ENCODE measurements around the gene AAK1.

The AAK1 gene

DNA sequence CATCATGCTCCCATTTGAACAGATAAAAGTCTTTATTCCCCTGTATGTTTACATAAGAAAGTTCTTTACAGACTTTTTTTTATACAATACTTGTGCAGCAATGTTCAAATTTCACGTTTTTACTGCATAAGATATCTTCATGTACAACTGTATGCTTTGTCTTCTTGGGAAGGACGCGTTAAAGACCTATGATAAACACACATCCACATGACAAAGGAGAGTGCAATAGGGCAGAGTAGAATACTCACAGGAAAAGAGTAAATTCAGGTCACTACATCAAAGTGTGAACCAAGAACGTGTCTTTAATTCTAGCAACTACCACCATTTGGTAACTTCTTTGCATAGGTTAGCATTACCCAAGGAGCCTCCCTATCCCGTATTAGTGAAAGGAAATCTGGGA lies 172.6 kb downstream of the AAK1 start:
- H3K4me1 ChIP-seq: no peaks in the 10 kb centered on the region
- in situ Hi-C loops (cut with MboI; ENCODE audit: low sequenced_read_pairs): no loop called here
- H3K9me3 ChIP-seq: no peaks in the 10 kb centered on the region

DNA sequence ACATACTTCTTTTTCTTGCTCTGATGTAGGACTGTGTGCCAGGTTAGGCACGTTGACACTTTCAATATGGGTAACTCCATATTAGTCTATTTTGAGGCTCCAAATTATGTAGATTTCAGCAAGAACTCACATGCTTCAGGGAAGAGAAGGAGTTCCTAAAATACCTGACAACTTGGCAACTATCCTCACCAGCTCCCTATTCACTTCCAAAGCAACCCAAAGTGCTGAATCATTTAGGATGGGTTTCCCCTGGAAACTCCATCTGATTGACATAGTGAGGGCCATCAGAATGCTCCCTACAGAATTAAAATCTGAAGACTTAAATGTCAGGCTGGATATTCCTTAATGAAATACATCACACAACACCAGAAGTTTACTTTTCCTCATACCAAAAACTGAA lies 173.8 kb downstream of the AAK1 start:
- no peaks in the 10 kb centered on the region for H3K9me3 ChIP-seq
- in situ Hi-C loops (cut with MboI; ENCODE audit: low sequenced_read_pairs): no loop called here
- no peak for DNase-seq (ENCODE audit: low spot score in 2 of 2)
- no peaks in the 10 kb centered on the region for H3K36me3 ChIP-seq (replicated peaks)
- no peaks in the 10 kb centered on the region for H3K27me3 ChIP-seq (ENCODE audit: low read depth)
- H3K4me1 ChIP-seq: no peaks in the 10 kb centered on the region
- no peak overlapping the region for H3K4me3 ChIP-seq

More for the DNA sequence above, 172.6 kb downstream of the AAK1 start:
- Histone ChIP-seq H3K27me3 (ENCODE audit: low read depth) (no peaks in the 10 kb centered on the region), H3K36me3 (replicated peaks) (no peaks in the 10 kb centered on the region), H3K4me3 (no peak overlapping the region)
- DNase-seq (ENCODE audit: low spot score in 2 of 2): no peak

DNA sequence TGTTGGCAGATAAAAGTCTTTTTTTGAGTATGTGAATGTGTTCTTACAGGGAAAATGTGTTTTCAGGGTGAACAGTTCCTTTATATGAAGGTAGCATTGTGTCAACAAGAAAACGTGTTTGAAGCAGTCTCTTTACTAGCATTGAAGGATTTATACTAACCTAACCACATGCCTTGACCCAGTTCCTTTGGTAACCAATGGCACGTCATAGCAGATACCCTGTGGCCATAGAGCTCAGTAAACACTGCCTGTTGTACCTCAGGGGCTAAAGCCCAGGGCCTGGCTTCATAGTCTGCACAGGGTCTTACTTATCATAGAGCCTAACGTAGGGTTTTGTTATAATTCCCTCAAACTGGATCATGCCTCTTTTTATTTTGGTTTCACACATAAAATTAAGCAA lies 174.2 kb downstream of the AAK1 start:
- Histone ChIP-seq H3K4me3 (no peak overlapping the region), H3K4me1 (no peaks in the 10 kb centered on the region), H3K36me3 (replicated peaks) (no peaks in the 10 kb centered on the region), H3K9me3 (no peaks in the 10 kb centered on the region), H3K27me3 (ENCODE audit: low read depth) (no peaks in the 10 kb centered on the region)
- in situ Hi-C loops (cut with MboI; ENCODE audit: low sequenced_read_pairs): no loop called here
- DNase-seq (ENCODE audit: low spot score in 2 of 2): no peak

DNA sequence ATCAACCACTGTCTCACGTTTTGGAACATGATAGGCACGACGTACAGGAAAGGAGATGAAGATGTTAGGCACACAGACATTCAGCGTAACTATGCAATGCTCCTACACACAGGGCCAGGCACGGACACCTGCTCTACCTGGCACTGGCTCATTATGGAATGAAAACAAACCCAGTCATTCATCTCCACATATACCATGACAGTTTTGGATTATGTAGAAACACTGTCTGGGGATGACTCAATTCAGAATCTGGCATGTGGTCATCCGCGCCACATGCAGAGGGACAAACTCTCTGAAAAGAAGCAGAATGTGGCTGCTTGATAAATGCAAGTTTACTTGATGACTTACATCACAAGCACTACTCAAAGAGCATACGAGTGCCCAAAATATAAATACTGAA lies 176.8 kb downstream of the AAK1 start:
- no peak for DNase-seq (ENCODE audit: low spot score in 2 of 2)
- Histone ChIP-seq H3K4me3 (no peak overlapping the region), H3K9me3 (no peaks in the 10 kb centered on the region), H3K27me3 (ENCODE audit: low read depth) (no peaks in the 10 kb centered on the region), H3K36me3 (replicated peaks) (no peaks in the 10 kb centered on the region), H3K4me1 (no peaks in the 10 kb centered on the region)
- in situ Hi-C loops (cut with MboI; ENCODE audit: low sequenced_read_pairs): no loop called here

DNA sequence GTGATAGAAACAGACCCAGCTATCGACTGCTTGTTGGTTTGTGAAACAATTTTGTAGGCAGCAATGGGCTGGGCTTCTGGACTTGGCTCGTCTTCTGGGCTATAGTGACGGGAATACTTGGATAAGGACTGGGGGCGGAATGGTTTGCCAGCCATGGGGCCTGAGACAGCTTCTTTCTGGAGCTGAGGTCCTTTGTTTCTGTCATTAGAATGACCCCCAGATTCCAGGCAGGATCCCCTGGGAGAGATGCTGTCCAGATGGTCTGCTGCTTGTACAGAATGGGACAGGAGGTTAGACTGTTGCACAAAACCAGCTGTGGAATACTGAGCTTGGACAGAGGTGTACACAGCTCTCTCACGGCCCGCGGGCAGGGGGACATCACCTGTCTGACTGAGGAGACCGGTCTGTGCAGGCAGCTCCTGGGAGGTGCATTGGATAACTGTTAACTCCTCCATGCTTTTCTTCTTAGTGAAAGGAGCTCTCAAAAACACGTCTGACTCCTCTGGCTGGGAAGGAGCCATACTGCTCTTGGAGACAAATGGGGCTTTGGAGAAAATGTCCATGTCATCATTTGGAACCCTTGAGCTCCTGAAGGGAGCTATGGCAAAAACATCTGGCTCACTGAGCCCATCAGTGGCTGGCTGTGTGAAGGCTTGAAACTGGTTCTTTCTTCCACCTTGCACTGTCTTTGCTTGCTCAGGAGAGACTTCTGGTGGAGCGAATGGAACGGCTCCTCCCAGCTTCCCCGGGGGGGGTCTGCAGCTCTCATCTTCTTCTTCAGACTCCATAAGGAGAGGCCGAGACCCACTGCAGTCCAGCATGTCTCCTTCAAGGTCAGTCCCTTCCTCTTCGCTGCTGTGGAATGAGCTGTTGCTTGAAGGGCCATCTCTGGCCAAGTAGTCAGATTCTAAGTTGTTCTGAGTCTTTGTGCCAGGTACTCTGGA lies 177.8 kb downstream of the AAK1 start:
- Histone ChIP-seq H3K4me3 (no peak overlapping the region), H3K9me3 (no peaks in the 10 kb centered on the region), H3K27me3 (ENCODE audit: low read depth) (no peaks in the 10 kb centered on the region), H3K4me1 (no peaks in the 10 kb centered on the region), H3K36me3 (replicated peaks) (no peaks in the 10 kb centered on the region)
- DNase-seq (ENCODE audit: low spot score in 2 of 2): no peak
- in situ Hi-C loops (cut with MboI; ENCODE audit: low sequenced_read_pairs): no loop called here

DNA sequence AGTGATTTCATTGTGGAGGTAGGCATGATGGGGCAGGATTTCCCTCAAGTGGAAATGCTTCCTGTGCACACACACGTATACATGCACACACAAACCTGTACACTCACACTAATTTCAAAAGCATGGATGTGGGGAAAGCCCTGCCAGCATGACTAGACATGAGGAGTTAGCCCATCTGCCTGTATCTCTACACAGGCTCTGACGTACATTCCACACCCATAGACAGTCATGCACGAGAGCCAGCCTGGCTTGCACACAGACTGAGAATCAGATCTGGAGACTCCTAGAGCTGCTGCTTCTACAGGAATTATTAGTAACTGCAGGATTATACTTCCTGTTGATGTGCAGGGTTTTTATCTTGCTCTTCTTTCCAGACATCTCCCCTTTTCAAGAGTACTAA lies 179.0 kb downstream of the AAK1 start:
- DNase-seq (ENCODE audit: low spot score in 2 of 2): no peak
- no peaks in the 10 kb centered on the region for H3K36me3 ChIP-seq (replicated peaks)
- in situ Hi-C loops (cut with MboI; ENCODE audit: low sequenced_read_pairs): no loop called here
- H3K9me3 ChIP-seq: no peaks in the 10 kb centered on the region
- H3K27me3 ChIP-seq (ENCODE audit: low read depth): no peaks in the 10 kb centered on the region
- H3K4me3 ChIP-seq: no peak overlapping the region
- no peaks in the 10 kb centered on the region for H3K4me1 ChIP-seq

DNA sequence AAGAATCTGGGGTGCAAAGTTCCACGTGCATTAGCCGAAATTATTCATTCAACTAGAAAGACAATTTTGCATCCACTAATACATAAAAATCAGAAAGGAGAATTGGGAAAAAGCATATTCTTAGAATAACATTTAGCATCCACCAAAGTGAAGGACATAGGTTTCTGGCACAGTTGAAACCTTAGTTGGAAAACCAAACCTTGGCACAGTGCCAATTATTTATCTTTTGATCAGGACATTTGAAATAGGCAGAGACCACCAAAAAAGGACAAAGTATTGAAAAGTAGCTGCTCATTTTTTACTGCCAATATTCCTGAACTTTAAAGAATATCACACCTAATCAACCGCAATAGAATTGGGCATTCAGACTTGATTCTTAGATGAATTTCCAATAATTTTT lies 180.8 kb downstream of the AAK1 start:
- H3K9me3 ChIP-seq: no peaks in the 10 kb centered on the region
- in situ Hi-C loops (cut with MboI; ENCODE audit: low sequenced_read_pairs): no loop called here
- H3K27me3 ChIP-seq (ENCODE audit: low read depth): no peaks in the 10 kb centered on the region
- DNase-seq (ENCODE audit: low spot score in 2 of 2): no peak
- no peaks in the 10 kb centered on the region for H3K36me3 ChIP-seq (replicated peaks)
- no peak overlapping the region for H3K4me3 ChIP-seq
- no peaks in the 10 kb centered on the region for H3K4me1 ChIP-seq

DNA sequence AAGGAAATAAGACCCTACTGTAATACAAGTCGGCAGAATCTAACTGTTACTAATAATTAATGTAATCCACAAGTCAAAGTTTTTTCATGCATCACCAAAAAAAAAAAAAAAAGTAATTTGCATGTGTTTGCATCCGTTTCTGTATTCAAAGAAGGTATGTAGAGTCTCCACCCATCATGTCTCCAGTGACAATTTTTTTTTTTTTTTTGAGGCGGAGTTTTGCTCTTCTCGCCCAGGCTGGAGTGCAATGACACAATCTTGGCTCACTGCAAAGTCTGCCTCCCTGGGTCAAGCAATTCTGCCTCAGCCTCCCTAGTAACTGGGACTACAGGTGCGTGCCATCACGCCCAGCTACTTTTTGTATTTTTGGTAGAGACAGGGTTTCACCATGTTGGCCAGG lies 182.1 kb downstream of the AAK1 start:
- Histone ChIP-seq H3K9me3 (no peaks in the 10 kb centered on the region), H3K36me3 (replicated peaks) (no peaks in the 10 kb centered on the region), H3K4me3 (no peak overlapping the region), H3K27me3 (ENCODE audit: low read depth) (no peaks in the 10 kb centered on the region), H3K4me1 (no peaks in the 10 kb centered on the region)
- in situ Hi-C loops (cut with MboI; ENCODE audit: low sequenced_read_pairs): no loop called here
- no peak for DNase-seq (ENCODE audit: low spot score in 2 of 2)

DNA sequence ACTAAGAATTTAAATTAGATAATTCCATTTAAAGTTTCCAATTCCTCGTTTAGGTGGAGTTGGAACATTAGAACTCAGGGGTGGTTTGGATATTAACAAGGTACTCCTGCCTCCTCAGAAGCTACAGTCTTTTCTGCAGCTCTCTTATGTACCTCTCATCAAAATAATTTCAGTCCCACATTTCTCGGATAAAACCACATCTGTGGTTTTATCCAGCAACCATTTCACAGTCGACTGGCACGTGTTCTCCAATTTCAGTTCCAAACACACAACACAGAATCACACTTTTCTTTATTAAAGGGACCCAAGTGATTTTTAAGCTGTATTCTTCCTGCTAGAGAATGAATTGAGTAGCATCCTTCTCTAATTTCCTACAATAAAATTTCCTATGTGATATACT lies 183.6 kb downstream of the AAK1 start:
- H3K4me3 ChIP-seq: no peak overlapping the region
- DNase-seq (ENCODE audit: low spot score in 2 of 2): no peak

DNA sequence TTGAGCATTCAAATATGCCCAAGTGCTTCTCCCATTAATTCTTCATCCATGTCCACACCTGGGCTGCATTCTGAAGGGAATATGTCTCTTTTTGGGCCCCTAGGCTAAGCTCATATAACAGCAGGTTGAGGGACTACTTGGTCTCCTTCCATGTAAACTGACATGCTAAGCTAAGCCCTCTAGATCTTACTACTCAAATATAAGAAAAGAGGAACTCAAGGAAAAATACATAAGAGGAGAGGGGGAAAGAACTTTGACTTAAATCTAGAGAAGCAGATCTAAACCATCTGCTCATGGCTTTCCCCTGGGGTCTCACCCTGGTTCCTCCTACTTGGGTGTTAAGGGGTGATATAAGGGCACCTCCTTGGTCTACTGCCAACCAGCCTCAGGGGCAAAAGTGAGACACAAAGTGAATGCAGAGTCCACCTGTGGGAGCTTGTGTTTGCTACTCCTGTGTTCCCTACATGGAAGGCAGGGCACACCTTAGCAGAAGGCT lies 186.5 kb downstream of the AAK1 start:
- in situ Hi-C loops (cut with MboI; ENCODE audit: low sequenced_read_pairs): no loop called here
- H3K27me3 ChIP-seq (ENCODE audit: low read depth): no peaks in the 10 kb centered on the region
- H3K4me1 ChIP-seq: peaks cover 2% of the 10 kb centered on the region; the same call in 1 of the 2 replicates
- H3K4me3 ChIP-seq: no peak overlapping the region
- no peaks in the 10 kb centered on the region for H3K36me3 ChIP-seq (replicated peaks)
- no peak for DNase-seq (ENCODE audit: low spot score in 2 of 2)
- no peaks in the 10 kb centered on the region for H3K9me3 ChIP-seq

More for the DNA sequence above, 183.6 kb downstream of the AAK1 start:
- no peaks in the 10 kb centered on the region for H3K4me1 ChIP-seq
- no peaks in the 10 kb centered on the region for H3K9me3 ChIP-seq
- H3K36me3 ChIP-seq (replicated peaks): no peaks in the 10 kb centered on the region
- H3K27me3 ChIP-seq (ENCODE audit: low read depth): no peaks in the 10 kb centered on the region
- in situ Hi-C loops (cut with MboI; ENCODE audit: low sequenced_read_pairs): no loop called here

DNA sequence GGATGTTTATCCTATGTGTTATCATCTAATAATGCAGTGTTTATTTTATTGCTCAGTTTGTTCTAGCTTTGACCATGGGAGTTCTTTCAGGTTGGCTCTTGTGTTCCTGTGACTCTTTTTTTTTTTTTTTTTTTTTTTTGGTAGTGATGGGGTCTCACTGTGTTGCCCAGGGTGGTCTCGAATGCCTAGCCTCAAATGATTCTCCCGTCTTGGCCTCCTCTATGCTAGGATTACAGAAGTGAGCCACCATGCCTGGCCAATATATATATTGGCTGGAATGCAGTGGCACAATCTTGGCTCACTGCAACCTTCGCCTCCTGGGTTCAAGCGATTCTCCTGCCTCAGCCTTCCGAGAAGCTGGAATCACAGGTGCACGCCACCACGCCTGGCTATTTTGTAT lies 187.4 kb downstream of the AAK1 start:
- no peaks in the 10 kb centered on the region for H3K27me3 ChIP-seq (ENCODE audit: low read depth)
- no peaks in the 10 kb centered on the region for H3K9me3 ChIP-seq
- in situ Hi-C loops (cut with MboI; ENCODE audit: low sequenced_read_pairs): no loop called here

DNA sequence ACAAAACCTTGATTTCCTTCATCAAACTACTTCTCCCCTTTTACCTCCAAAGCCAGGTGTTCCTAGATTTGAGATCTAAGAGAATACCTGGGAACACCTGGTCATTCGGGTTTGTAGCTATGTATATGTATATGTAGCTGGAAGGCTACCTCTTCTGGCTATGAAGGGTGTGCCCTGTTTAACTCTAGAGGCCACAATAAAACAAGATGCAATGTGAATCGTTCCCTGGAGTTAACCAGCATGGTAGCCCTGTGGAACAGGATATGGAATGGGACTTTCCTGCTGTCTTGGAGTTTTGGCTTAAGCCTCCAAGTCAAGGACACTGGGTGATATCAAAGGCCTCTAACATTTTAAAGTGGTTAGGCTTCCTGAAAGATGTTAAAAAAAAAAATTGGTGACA lies 188.6 kb downstream of the AAK1 start:
- no peaks in the 10 kb centered on the region for H3K9me3 ChIP-seq
- in situ Hi-C loops (cut with MboI; ENCODE audit: low sequenced_read_pairs): no loop called here
- no peak overlapping the region for H3K4me3 ChIP-seq
- DNase-seq (ENCODE audit: low spot score in 2 of 2): no peak
- peaks cover 15% of the 10 kb centered on the region for H3K4me1 ChIP-seq
- no peaks in the 10 kb centered on the region for H3K36me3 ChIP-seq (replicated peaks)
- no peaks in the 10 kb centered on the region for H3K27me3 ChIP-seq (ENCODE audit: low read depth)

More for the DNA sequence above, 187.4 kb downstream of the AAK1 start:
- Histone ChIP-seq H3K4me1 (peaks cover 4% of the 10 kb centered on the region; the same call in 1 of the 2 replicates), H3K4me3 (no peak overlapping the region), H3K36me3 (replicated peaks) (no peaks in the 10 kb centered on the region)
- DNase-seq (ENCODE audit: low spot score in 2 of 2): no peak

DNA sequence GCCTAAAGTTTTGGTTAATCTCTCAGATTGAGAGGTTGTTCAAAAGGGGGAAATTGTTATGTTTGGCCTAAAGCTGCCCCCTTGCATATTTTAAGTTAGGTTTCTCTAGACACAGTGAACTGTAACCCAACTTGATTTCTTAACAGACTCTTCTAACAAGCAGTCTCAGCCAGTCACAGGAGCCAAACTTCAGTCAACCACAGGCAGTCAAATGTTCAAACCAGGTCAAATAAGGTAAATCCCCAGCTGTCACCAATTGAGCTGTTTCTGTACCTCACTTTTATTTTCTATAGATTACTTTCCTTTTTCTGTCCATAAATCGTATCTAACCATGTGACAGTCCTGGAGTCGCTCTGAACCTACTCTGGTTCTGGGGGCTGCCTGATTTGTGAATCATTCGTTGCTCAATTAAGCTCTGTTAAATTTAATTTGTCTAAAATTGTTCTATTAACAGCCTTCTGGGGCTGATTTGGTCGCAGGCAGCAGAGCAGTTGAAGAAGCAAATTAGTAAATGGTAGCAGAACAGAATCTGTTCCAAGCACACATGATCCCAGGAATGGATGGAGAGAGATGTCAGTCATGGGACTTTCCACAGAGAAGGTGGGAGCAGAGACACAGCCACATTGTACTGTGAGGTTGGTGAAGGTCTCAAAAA lies 189.9 kb downstream of the AAK1 start:
- Histone ChIP-seq H3K4me1 (peaks cover 18% of the 10 kb centered on the region), H3K36me3 (replicated peaks) (no peaks in the 10 kb centered on the region)
- in situ Hi-C loops (cut with MboI; ENCODE audit: low sequenced_read_pairs): no loop called here

DNA sequence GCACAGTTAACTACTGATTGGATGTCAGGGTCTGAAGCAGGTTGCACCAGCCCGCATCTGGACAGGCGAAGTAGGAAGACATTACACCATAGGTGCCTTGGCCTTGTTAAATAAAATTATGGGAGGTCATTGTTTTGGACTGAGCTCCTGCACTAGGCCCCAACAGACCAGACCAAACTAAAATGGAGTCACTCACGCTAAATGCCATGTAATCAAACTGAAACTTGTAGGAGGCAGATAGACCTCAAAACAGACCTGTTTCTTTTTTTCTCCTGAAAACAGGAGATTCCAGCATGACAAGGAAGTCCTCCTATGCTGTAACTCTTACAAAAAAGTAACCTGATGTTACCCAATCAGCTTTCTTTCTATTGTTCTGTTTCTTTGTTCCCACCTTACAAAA lies 190.9 kb downstream of the AAK1 start:
- Histone ChIP-seq H3K9me3 (no peaks in the 10 kb centered on the region), H3K4me3 (no peak overlapping the region)
- DNase-seq (ENCODE audit: low spot score in 2 of 2): no peak

More for the DNA sequence above, 189.9 kb downstream of the AAK1 start:
- no peak overlapping the region for H3K4me3 ChIP-seq
- H3K27me3 ChIP-seq (ENCODE audit: low read depth): no peaks in the 10 kb centered on the region
- no peak for DNase-seq (ENCODE audit: low spot score in 2 of 2)
- H3K9me3 ChIP-seq: no peaks in the 10 kb centered on the region

More for the DNA sequence above, 190.9 kb downstream of the AAK1 start:
- in situ Hi-C loops (cut with MboI; ENCODE audit: low sequenced_read_pairs): no loop called here
- no peaks in the 10 kb centered on the region for H3K27me3 ChIP-seq (ENCODE audit: low read depth)
- H3K36me3 ChIP-seq (replicated peaks): no peaks in the 10 kb centered on the region
- peaks cover 18% of the 10 kb centered on the region for H3K4me1 ChIP-seq

All from HAP-1 (cell line).